Neural progenitor cell (in vitro differentiated cells): ENCODE measurements around the gene XYLT1. TPM values are rescaled to one million over a fixed set of nuclear protein-coding genes. Genes with fewer than 3 reads are reported as not detected.

Experiments
- DNase-seq: peaks from one replicate; pipeline ENCODE4 v3.0.0-alpha.2; 2016; ENCODE audit warnings: low spot score
- H2AFZ ChIP-seq: fragments of 200-600 bp; sonication (generic); replicated peaks from 2 replicates; pipeline ENCODE4 v1.6.1; 2016; ENCODE audit warnings: antibody characterized with exemption
- H3F3A ChIP-seq: fragments of 200-600 bp; sonication (generic); 2 replicates; pipeline ENCODE4 v1.6.1; 2016; ENCODE audit warnings: antibody characterized with exemption, low read depth
- H3K27ac ChIP-seq: fragments of 200-600 bp; sonication (generic); 2 replicates; pipeline ENCODE4 v1.5.1; 2016; ENCODE audit warnings: mild to moderate bottlenecking
- H3K27me3 ChIP-seq: fragments of 200-600 bp; sonication (generic); 2 replicates; pipeline ENCODE4 v1.6.1; 2016; ENCODE audit warnings: mild to moderate bottlenecking, moderate library complexity
- H3K36me3 ChIP-seq: fragments of 200-600 bp; sonication (generic); 2 replicates; pipeline ENCODE4 v1.5.1; 2016
- H3K4me1 ChIP-seq: fragments of 200-600 bp; sonication (generic); 2 replicates; pipeline ENCODE4 v1.6.1; 2016; ENCODE audit warnings: mixed run types
- H3K4me2 ChIP-seq: fragments of 200-600 bp; sonication (generic); 2 replicates; pipeline ENCODE4 v1.6.1; 2016
- H3K4me3 ChIP-seq: fragments of 200-600 bp; sonication (generic); 2 replicates; pipeline ENCODE4 v1.5.1; 2016
- H3K79me2 ChIP-seq: fragments of 200-600 bp; sonication (generic); 2 replicates; pipeline ENCODE4 v1.6.1; 2016; ENCODE audit warnings: low read depth
- H3K9ac ChIP-seq: fragments of 200-600 bp; sonication (generic); 2 replicates; pipeline ENCODE4 v1.6.1; 2016
- H3K9me3 ChIP-seq: fragments of 200-600 bp; sonication (generic); 2 replicates; pipeline ENCODE4 v1.5.1; 2016; ENCODE audit warnings: low read depth
- H4K20me1 ChIP-seq: fragments of 200-600 bp; sonication (generic); 2 replicates; pipeline ENCODE4 v1.6.1; 2016; ENCODE audit warnings: low read depth
- H3K27ac Mint-ChIP-seq: 3 replicates; pipeline ENCODE4 v1.8.0; 2021; ENCODE audit warnings: mixed read lengths
- H3K27me3 Mint-ChIP-seq: 2 replicates; pipeline ENCODE4 v1.8.0; 2022; ENCODE audit warnings: low read depth, mild to moderate bottlenecking, inconsistent platforms, moderate library complexity, mixed read lengths; ENCODE audit not compliant: insufficient read depth
- H3K36me3 Mint-ChIP-seq: 3 replicates; pipeline ENCODE4 v1.8.0; 2021; ENCODE audit warnings: mixed read lengths
- H3K4me1 Mint-ChIP-seq: 3 replicates; pipeline ENCODE4 v1.8.0; 2021; ENCODE audit warnings: mixed read lengths
- H3K4me3 Mint-ChIP-seq: 3 replicates; pipeline ENCODE4 v1.8.0; 2021; ENCODE audit warnings: mild to moderate bottlenecking, moderate library complexity, mixed read lengths
- H3K9me3 Mint-ChIP-seq: 3 replicates; pipeline ENCODE4 v1.8.0; 2020; ENCODE audit warnings: mixed read lengths
- CTCF ChIP-seq: fragments of 200-600 bp; sonication (generic); IDR thresholded peaks from 2 replicates; pipeline ENCODE4 v1.5.1; 2017; ENCODE audit warnings: antibody characterized with exemption, mild to moderate bottlenecking
- EZH2 ChIP-seq: fragments of 200-600 bp; sonication (generic); IDR thresholded peaks from 2 replicates; pipeline ENCODE4 v1.6.1; 2017; ENCODE audit warnings: antibody characterized with exemption, mild to moderate bottlenecking, moderate library complexity
- EZH2phosphoT487 ChIP-seq: fragments of 200-600 bp; sonication (generic); IDR thresholded peaks from 2 replicates; pipeline ENCODE4 v1.6.1; 2017; ENCODE audit warnings: antibody characterized with exemption
- total RNA-seq: library from RNA; depleted of rRNA; stranded (reverse); fragments of >200 nt; gene quantifications from 2 replicates; pipeline ENCODE4 v1.2.3, GENCODE V29; 2015; ENCODE audit warnings: low replicate concordance

XYLT1 gene
- total RNA-seq, 1 donor from 2014 or later: 5.9 TPM

- H2AFZ ChIP-seq: no peak overlapping the region
- no peaks in the 10 kb centered on the region for H4K20me1 ChIP-seq
- H3K9ac ChIP-seq: no peak overlapping the region
- H3K36me3 Mint-ChIP-seq: peaks cover 7% of the 10 kb centered on the region
- H3K79me2 ChIP-seq: no peaks in the 10 kb centered on the region
- H3K4me2 ChIP-seq: no peak overlapping the region
- no peaks in the 10 kb centered on the region for H3K9me3 Mint-ChIP-seq
- no peak overlapping the region for H3K27ac ChIP-seq
- no peak for TF ChIP-seq EZH2phosphoT487
- TF ChIP-seq EZH2: no peak
- no peak for TF ChIP-seq CTCF
- H3K27me3 Mint-ChIP-seq: no peaks in the 10 kb centered on the region
- H3F3A ChIP-seq: no peaks in the 10 kb centered on the region
- H3K4me1 Mint-ChIP-seq: peaks cover 11% of the 10 kb centered on the region
- peaks cover 5% of the 10 kb centered on the region for H3K4me1 ChIP-seq
- DNase-seq: no peak
- no peak overlapping the region for H3K4me3 Mint-ChIP-seq
- no peaks in the 10 kb centered on the region for H3K36me3 ChIP-seq
- H3K4me3 ChIP-seq: no peak overlapping the region
- H3K27me3 ChIP-seq: no peaks in the 10 kb centered on the region
- no peak overlapping the region for H3K27ac Mint-ChIP-seq
- H3K9me3 ChIP-seq: no peaks in the 10 kb centered on the region
These were observed 238.8 kb downstream of the XYLT1 start for GRCh38 chr16:17231972-17232371.

GRCh38 chr16:17230932-17231581 lies 239.7 kb downstream of the XYLT1 start:
- Mint-ChIP-seq H3K27ac (no peak overlapping the region), H3K4me3 (no peak overlapping the region), H3K27me3 (no peaks in the 10 kb centered on the region), H3K4me1 (peaks cover 11% of the 10 kb centered on the region), H3K9me3 (no peaks in the 10 kb centered on the region), H3K36me3 (peaks cover 3% of the 10 kb centered on the region)
- H3K4me2 ChIP-seq: no peak overlapping the region
- H3K9me3 ChIP-seq: no peaks in the 10 kb centered on the region
- H3K4me3 ChIP-seq: no peak overlapping the region
- H3K9ac ChIP-seq: no peak overlapping the region
- H3K36me3 ChIP-seq: no peaks in the 10 kb centered on the region
- H3F3A ChIP-seq: no peaks in the 10 kb centered on the region
- H3K79me2 ChIP-seq: no peaks in the 10 kb centered on the region
- no peaks in the 10 kb centered on the region for H3K27me3 ChIP-seq
- no peak overlapping the region for H3K27ac ChIP-seq
- TF ChIP-seq EZH2phosphoT487: no peak
- TF ChIP-seq CTCF: no peak
- TF ChIP-seq EZH2: no peak
- no peak overlapping the region for H2AFZ ChIP-seq
- H3K4me1 ChIP-seq: peaks cover 5% of the 10 kb centered on the region
- no peaks in the 10 kb centered on the region for H4K20me1 ChIP-seq
- no peak for DNase-seq

- Mint-ChIP-seq H3K27ac (no peak overlapping the region), H3K9me3 (no peaks in the 10 kb centered on the region), H3K36me3 (peaks cover 3% of the 10 kb centered on the region), H3K27me3 (no peaks in the 10 kb centered on the region), H3K4me1 (peaks cover 17% of the 10 kb centered on the region), H3K4me3 (no peak overlapping the region)
- no peaks in the 10 kb centered on the region for H4K20me1 ChIP-seq
- H3K4me1 ChIP-seq: peaks cover 5% of the 10 kb centered on the region
- DNase-seq: no peak
- H3K36me3 ChIP-seq: no peaks in the 10 kb centered on the region
- TF ChIP-seq CTCF (no peak), EZH2phosphoT487 (no peak), EZH2 (no peak)
- H3K9ac ChIP-seq: no peak overlapping the region
- H3K9me3 ChIP-seq: no peaks in the 10 kb centered on the region
- H3K27me3 ChIP-seq: no peaks in the 10 kb centered on the region
- H3K4me2 ChIP-seq: no peak overlapping the region
- H3K79me2 ChIP-seq: no peaks in the 10 kb centered on the region
- no peak overlapping the region for H3K27ac ChIP-seq
- no peak overlapping the region for H3K4me3 ChIP-seq
- H2AFZ ChIP-seq: no peak overlapping the region
- no peaks in the 10 kb centered on the region for H3F3A ChIP-seq
These were observed 241.0 kb downstream of the XYLT1 start for GRCh38 chr16:17229766-17230165.
